Epithelial cell of alveolus of lung (primary cell): ENCODE data around the gene RPGRIP1L. TPM values are rescaled to one million over a fixed set of nuclear protein-coding genes. Genes with fewer than 3 reads are reported as not detected.

Source experiments
- total RNA-seq: library from RNA; depleted of rRNA; stranded (reverse); fragments of >200 nt; gene quantifications from 2 replicates; pipeline ENCODE4 v1.2.1, GENCODE V29; 2015

The RPGRIP1L gene
- total RNA-seq: 8.0 and 9.7 TPM in 2 replicates

GRCh38 chr16:53703590-53704444 is at the start of gene RPGRIP1L, which contains the start of gene FTO:
TSS of gene RPGRIP1L (minus strand) at chr16:53703859. CDS start at chr16:53700723, 3,136 bp downstream.
TSS of gene FTO (plus strand) at chr16:53704156.

Other genes starting within 250 kb of the RPGRIP1L start
- 11.2 and 13.7 TPM in 2 replicates for gene AKTIP, start 200.7 kb downstream of the RPGRIP1L start, total RNA-seq
- gene FTO, start 297 bp upstream of the RPGRIP1L start, total RNA-seq: 79.3 and 102 TPM in 2 replicates